ENCODE measurements around the gene SYT2.

DNA sequence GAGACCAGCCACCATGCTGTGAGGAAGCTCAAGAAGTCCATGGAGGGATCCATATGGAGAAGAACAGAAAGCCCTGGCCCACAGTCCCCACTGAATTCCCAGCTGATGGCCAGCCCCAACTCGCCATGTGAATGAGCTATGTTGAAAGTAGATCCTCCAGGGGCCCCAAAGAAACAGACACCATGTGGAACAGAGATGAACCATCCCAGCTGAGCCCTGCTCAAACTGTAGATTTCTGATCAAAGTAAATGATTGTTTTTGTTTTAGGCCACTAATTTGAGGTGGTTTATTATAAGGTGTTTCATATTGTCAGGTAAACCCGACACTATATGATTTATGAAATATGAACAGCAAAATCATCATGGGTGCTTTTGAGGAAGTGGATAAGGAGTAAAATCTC lies 32.8 kb downstream of the SYT2 start:
- TF ChIP-seq POLR2A (IDR thresholded peaks at IDR 0.05), result no peak
- TF ChIP-seq, protein P1, sequence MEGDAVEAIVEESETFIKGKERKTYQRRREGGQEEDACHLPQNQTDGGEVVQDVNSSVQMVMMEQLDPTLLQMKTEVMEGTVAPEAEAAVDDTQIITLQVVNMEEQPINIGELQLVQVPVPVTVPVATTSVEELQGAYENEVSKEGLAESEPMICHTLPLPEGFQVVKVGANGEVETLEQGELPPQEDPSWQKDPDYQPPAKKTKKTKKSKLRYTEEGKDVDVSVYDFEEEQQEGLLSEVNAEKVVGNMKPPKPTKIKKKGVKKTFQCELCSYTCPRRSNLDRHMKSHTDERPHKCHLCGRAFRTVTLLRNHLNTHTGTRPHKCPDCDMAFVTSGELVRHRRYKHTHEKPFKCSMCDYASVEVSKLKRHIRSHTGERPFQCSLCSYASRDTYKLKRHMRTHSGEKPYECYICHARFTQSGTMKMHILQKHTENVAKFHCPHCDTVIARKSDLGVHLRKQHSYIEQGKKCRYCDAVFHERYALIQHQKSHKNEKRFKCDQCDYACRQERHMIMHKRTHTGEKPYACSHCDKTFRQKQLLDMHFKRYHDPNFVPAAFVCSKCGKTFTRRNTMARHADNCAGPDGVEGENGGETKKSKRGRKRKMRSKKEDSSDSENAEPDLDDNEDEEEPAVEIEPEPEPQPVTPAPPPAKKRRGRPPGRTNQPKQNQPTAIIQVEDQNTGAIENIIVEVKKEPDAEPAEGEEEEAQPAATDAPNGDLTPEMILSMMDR (IDR thresholded peaks at IDR 0.05), result no peak
